ENCODE measurements around the gene PEF1.
A peak's percentile ranks its signal among the peaks of the same experiment; 100 is the strongest.

DNA sequence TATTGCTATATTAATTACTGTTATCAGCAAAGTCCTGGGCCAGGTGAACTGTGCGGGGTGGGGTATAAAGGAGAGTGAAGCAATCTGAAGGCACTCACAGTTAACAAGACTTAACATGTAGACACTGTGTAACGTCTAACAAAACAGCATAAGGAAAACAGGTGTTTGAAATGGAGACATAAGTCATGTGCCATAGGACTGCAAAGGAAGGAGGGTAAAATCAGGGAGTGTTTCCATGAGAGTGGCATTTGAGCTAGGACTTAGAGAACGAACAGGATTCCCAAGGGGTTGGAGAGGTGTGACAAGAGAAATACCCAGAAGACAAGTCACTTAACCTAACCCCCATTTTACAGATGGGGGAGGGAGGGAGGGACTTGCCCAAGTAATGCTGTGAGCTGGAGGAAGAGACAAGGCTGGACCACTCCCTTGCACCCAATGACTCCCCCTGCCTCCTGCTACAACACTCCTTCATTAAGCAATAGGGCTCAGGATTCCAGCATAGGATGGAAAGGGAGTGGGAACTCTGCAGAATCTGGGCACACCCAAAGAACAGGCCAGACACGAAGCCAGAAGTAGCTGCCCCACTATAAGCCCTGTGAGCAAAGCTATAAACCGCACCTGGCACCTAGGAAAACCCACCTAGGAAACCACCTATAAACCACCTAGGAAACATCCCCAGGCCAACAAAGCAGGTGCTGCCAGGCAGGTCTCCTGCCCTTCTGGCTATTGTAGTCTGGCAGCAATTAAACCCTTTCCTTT is 6.6 kb downstream of the PEF1 start:
- TF ChIP-seq POLR2A (IDR thresholded peaks at IDR 0.05) (no peak), POLR2AphosphoS5 (IDR thresholded peaks at IDR 0.05; ENCODE audit: insufficient read depth in 1 of 2, low read depth in 1 of 2) (peak in 1 of 2 donors; percentile 16)

Data from vagina (tissue), 2 donors.